ENCODE measurements around the gene ALG12. TPM values are rescaled to one million over a fixed set of nuclear protein-coding genes. Genes with fewer than 3 reads are reported as not detected.

Gene ALG12
- total and polyA plus RNA-seq, 2 donors from 2014 or later = 27.2 to 28.4 TPM

DNA sequence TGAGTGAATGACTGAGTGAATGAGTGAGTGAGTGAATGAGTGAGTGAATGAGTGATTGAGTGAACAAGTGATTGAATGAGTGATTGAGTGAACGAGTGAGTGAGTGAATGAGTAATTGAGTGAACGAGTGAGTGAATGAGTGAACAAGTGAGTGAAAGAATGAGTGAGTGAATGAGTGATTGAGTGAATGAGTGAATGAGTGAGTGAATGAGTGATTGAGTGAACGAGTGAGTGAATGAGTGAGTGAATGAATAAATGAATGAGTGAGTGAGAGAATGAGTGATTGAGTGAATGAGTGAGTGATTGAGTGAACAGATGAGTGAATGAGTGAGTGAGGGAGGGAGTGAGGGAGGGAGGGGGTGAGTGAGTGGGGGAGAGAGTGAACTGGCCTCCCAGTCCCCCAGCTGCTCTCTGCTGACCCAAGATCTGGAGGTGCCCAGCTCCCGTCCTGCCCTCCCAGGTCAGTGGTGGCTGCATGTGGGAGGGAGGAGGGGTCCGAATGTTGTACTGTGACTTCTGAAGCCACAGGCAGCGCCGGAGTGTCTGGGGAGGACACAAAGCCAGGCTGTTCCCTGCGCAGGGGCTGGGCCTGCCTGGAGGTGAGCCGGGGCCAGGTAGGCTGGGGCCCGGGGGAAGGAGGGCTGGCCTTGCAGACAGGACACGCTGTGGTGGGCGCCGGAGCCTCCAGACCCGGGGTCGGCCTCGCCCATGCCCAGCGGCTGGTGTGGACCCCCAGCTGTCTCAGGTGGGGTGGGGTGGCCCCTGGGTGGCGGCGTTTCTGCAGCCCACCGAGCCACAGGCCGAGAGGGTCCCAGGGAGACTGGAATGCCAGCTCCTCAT, 24.5 kb upstream of the ALG12 start:
- H3K27ac ChIP-seq (ENCODE audit: low read depth in 2 of 2, low read length in 2 of 2) = no peak overlapping the region
- TF ChIP-seq, protein P1, sequence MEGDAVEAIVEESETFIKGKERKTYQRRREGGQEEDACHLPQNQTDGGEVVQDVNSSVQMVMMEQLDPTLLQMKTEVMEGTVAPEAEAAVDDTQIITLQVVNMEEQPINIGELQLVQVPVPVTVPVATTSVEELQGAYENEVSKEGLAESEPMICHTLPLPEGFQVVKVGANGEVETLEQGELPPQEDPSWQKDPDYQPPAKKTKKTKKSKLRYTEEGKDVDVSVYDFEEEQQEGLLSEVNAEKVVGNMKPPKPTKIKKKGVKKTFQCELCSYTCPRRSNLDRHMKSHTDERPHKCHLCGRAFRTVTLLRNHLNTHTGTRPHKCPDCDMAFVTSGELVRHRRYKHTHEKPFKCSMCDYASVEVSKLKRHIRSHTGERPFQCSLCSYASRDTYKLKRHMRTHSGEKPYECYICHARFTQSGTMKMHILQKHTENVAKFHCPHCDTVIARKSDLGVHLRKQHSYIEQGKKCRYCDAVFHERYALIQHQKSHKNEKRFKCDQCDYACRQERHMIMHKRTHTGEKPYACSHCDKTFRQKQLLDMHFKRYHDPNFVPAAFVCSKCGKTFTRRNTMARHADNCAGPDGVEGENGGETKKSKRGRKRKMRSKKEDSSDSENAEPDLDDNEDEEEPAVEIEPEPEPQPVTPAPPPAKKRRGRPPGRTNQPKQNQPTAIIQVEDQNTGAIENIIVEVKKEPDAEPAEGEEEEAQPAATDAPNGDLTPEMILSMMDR (IDR thresholded peaks at IDR 0.05; ENCODE audit: borderline replicate concordance, extremely low read depth, insufficient read depth) = no peak
- H3K27me3 ChIP-seq (ENCODE audit: control insufficient read depth, insufficient read depth, low read length) = no peaks in the 10 kb centered on the region
- H3K4me1 ChIP-seq (ENCODE audit: control insufficient read depth in 2 of 3, insufficient read depth in 2 of 3, low read depth in 1 of 3, low read length in 3 of 3) = peaks cover 0 to 11% (median 0%) of the 10 kb centered on the region in 3 donors
- FAIRE-seq (no peak), DNase-seq (peak in 1 of 5 donors; percentile 71)
- H3K9ac ChIP-seq (ENCODE audit: low read length in 3 of 3) = no peak overlapping the region
- no peak overlapping the region for H3K4me3 ChIP-seq (ENCODE audit: low read length in 3 of 3)
- intact Hi-C loops (cut with DNase I) = no loop called here
- H3K36me3 ChIP-seq (ENCODE audit: control insufficient read depth in 2 of 3, insufficient read depth in 3 of 3, low read length in 3 of 3) = no peaks in the 10 kb centered on the region
- no peaks in the 10 kb centered on the region for H3K9me3 ChIP-seq (ENCODE audit: control insufficient read depth in 2 of 3, insufficient read depth in 1 of 3, low read length in 3 of 3)

- Histone ChIP-seq H3K36me3 (ENCODE audit: control insufficient read depth in 2 of 3, insufficient read depth in 3 of 3, low read length in 3 of 3) (no peaks in the 10 kb centered on the region), H3K27ac (ENCODE audit: low read depth in 2 of 2, low read length in 2 of 2) (no peak overlapping the region), H3K4me3 (ENCODE audit: low read length in 3 of 3) (no peak overlapping the region), H3K4me1 (ENCODE audit: control insufficient read depth in 2 of 3, insufficient read depth in 2 of 3, low read depth in 1 of 3, low read length in 3 of 3) (peaks cover 0 to 21% (median 2%) of the 10 kb centered on the region in 3 donors), H3K9ac (ENCODE audit: low read length in 3 of 3) (no peak overlapping the region), H3K27me3 (ENCODE audit: control insufficient read depth, insufficient read depth, low read length) (no peaks in the 10 kb centered on the region), H3K9me3 (ENCODE audit: control insufficient read depth in 2 of 3, insufficient read depth in 1 of 3, low read length in 3 of 3) (no peaks in the 10 kb centered on the region)
- DNase-seq (no peak), FAIRE-seq (no peak)
- TF ChIP-seq, protein P1 (IDR thresholded peaks at IDR 0.05; ENCODE audit: borderline replicate concordance, extremely low read depth, insufficient read depth) = no peak
- intact Hi-C loops (cut with DNase I) = no loop called here
Measured at GRCh38 chr22:49941507-49942316, 23.5 kb upstream of the ALG12 start.

GRCh38 chr22:49938565-49939136, 20.4 kb upstream of the ALG12 start:
- DNase-seq (no peak), FAIRE-seq (no peak)
- Histone ChIP-seq H3K27ac (ENCODE audit: low read depth in 2 of 2, low read length in 2 of 2) (peak overlapping the region; percentile 61 to 92), H3K9ac (ENCODE audit: low read length in 3 of 3) (no peak overlapping the region), H3K4me1 (ENCODE audit: control insufficient read depth in 2 of 3, insufficient read depth in 2 of 3, low read depth in 1 of 3, low read length in 3 of 3) (peaks cover 0 to 25% (median 3%) of the 10 kb centered on the region in 3 donors), H3K36me3 (ENCODE audit: control insufficient read depth in 2 of 3, insufficient read depth in 3 of 3, low read length in 3 of 3) (no peaks in the 10 kb centered on the region), H3K9me3 (ENCODE audit: control insufficient read depth in 2 of 3, insufficient read depth in 1 of 3, low read length in 3 of 3) (no peaks in the 10 kb centered on the region), H3K27me3 (ENCODE audit: control insufficient read depth, insufficient read depth, low read length) (no peaks in the 10 kb centered on the region), H3K4me3 (ENCODE audit: low read length in 3 of 3) (no peak overlapping the region)
- TF ChIP-seq, protein P1 (IDR thresholded peaks at IDR 0.05; ENCODE audit: borderline replicate concordance, extremely low read depth, insufficient read depth) = no peak
- intact Hi-C loops (cut with DNase I) = no loop called here
